A549 treated with RU486 at 1 μM for 4 hours (cell line): Measurements from ENCODE around the gene KRT23. TPM values are rescaled to one million over a fixed set of nuclear protein-coding genes. Genes with fewer than 3 reads are reported as not detected.

Source experiments
- total RNA-seq: library from RNA; stranded (reverse); fragments of 200-300 nt; extraction: Qiagen RNA extraction; gene quantifications from 5 replicates; pipeline ENCODE4 v1.2.3, GENCODE V29; 2022; ENCODE audit warnings: low read depth

Gene KRT23, protein sequence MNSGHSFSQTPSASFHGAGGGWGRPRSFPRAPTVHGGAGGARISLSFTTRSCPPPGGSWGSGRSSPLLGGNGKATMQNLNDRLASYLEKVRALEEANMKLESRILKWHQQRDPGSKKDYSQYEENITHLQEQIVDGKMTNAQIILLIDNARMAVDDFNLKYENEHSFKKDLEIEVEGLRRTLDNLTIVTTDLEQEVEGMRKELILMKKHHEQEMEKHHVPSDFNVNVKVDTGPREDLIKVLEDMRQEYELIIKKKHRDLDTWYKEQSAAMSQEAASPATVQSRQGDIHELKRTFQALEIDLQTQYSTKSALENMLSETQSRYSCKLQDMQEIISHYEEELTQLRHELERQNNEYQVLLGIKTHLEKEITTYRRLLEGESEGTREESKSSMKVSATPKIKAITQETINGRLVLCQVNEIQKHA
- 0.06 to 0.30 TPM (median 0.08 TPM) in 3 of 5 replicates, not detected in the others for total RNA-seq

GRCh38 chr17:40937384-40937819 is at the start of gene KRT23:
Gene KRT23 (minus strand): TSS chr17:40937646. CDS start chr17:40936603, 1,043 bp downstream.

GRCh38 chr17:40984226-40984625 is 46.8 kb upstream of the KRT23 start, which contains the start of gene KRT40:
Gene KRT40 (minus strand): TSS chr17:40984326. CDS start chr17:40984273, 53 bp downstream.

GRCh38 chr17:40966848-40967247 is 29.4 kb upstream of the KRT23 start, which contains the start of gene KRT39:
Gene KRT39 (minus strand): TSS chr17:40966948. CDS start chr17:40966856, 92 bp downstream.

GRCh38 chr17:40884708-40885512 is 52.5 kb downstream of the KRT23 start, which contains the start of gene KRT20:
Gene KRT20 (minus strand): TSS chr17:40885242. CDS start chr17:40885185, 57 bp downstream.

Other genes starting within 250 kb of the KRT23 start
- gene KRT24, start 233.9 kb downstream of the KRT23 start, total RNA-seq = not detected in 5 replicates
- not detected in 5 replicates for gene KRT25, start 182.3 kb downstream of the KRT23 start, total RNA-seq
- gene KRT26, start 165.4 kb downstream of the KRT23 start, total RNA-seq = not detected in 5 replicates
- gene KRT27, start 155.1 kb downstream of the KRT23 start, total RNA-seq = not detected in 5 replicates
- not detected in 5 replicates for gene KRT28, start 137.7 kb downstream of the KRT23 start, total RNA-seq
- gene KRT10, start 115.0 kb downstream of the KRT23 start, total RNA-seq = 89.0 to 122 TPM (median 115 TPM) in 5 replicates
- gene KRT12, start 70.4 kb downstream of the KRT23 start, total RNA-seq = not detected in 5 replicates
- gene KRT20, start 52.4 kb downstream of the KRT23 start, total RNA-seq = 0.17 to 0.43 TPM (median 0.28 TPM) in 5 replicates
- not detected in 5 replicates for gene KRT39, start 29.3 kb upstream of the KRT23 start, total RNA-seq
- gene KRT40, start 46.7 kb upstream of the KRT23 start, total RNA-seq = not detected in 5 replicates
- gene KRTAP3-3, start 56.5 kb upstream of the KRT23 start, total RNA-seq = not detected in 5 replicates
- gene KRTAP3-2, start 62.3 kb upstream of the KRT23 start, total RNA-seq = 0.36 to 0.50 TPM (median 0.42 TPM) in 3 of 5 replicates, not detected in the others
- gene KRTAP3-1, start 71.5 kb upstream of the KRT23 start, total RNA-seq = not detected in 5 replicates
- not detected in 5 replicates for gene KRTAP1-5, start 89.6 kb upstream of the KRT23 start, total RNA-seq
- not detected in 5 replicates for gene KRTAP1-4, start 92.5 kb upstream of the KRT23 start, total RNA-seq
- not detected in 5 replicates for gene KRTAP1-3, start 97.2 kb upstream of the KRT23 start, total RNA-seq
- gene KRTAP1-1, start 103.8 kb upstream of the KRT23 start, total RNA-seq = not detected in 5 replicates
- not detected in 5 replicates for gene KRTAP2-1, start 109.7 kb upstream of the KRT23 start, total RNA-seq
- not detected in 5 replicates for gene KRTAP2-2, start 117.6 kb upstream of the KRT23 start, total RNA-seq
- not detected in 5 replicates for gene KRTAP2-3, start 122.5 kb upstream of the KRT23 start, total RNA-seq
- not detected in 5 replicates for gene KRTAP2-4, start 128.2 kb upstream of the KRT23 start, total RNA-seq
- gene KRTAP4-7, start 146.5 kb upstream of the KRT23 start, total RNA-seq = not detected in 5 replicates
- 0.08 TPM in 1 of 5 replicates, not detected in the others for gene KRTAP4-8, start 160.5 kb upstream of the KRT23 start, total RNA-seq
- gene KRTAP4-16, start 164.6 kb upstream of the KRT23 start, total RNA-seq = not detected in 5 replicates
- gene KRTAP4-9, start 167.7 kb upstream of the KRT23 start, total RNA-seq = not detected in 5 replicates
- gene KRTAP4-11, start 180.7 kb upstream of the KRT23 start, total RNA-seq = not detected in 5 replicates
- not detected in 5 replicates for gene KRTAP4-12, start 186.5 kb upstream of the KRT23 start, total RNA-seq
- gene KRTAP4-6, start 202.9 kb upstream of the KRT23 start, total RNA-seq = not detected in 5 replicates
- not detected in 5 replicates for gene KRTAP4-5, start 212.2 kb upstream of the KRT23 start, total RNA-seq
- gene KRTAP4-4, start 223.1 kb upstream of the KRT23 start, total RNA-seq = not detected in 5 replicates
- not detected in 5 replicates for gene KRTAP4-3, start 230.6 kb upstream of the KRT23 start, total RNA-seq
- not detected in 5 replicates for gene KRTAP4-2, start 240.6 kb upstream of the KRT23 start, total RNA-seq
- gene KRTAP4-1, start 247.3 kb upstream of the KRT23 start, total RNA-seq = 0.17 to 0.25 TPM (median 0.24 TPM) in 4 of 5 replicates, not detected in the other